ENCODE results near the gene C2CD3. TPM values are rescaled to one million over a fixed set of nuclear protein-coding genes. Genes with fewer than 3 reads are reported as not detected.
"Not testable (repeated sequence)": the region's sequence is repeated elsewhere in the genome, so short reads cannot be mapped to it uniquely, and the experiment has no call there.

Gene C2CD3
- total RNA-seq, 1 donor from 2014 or later, result 23.8 TPM

GRCh38 chr11:74147199-74147929, 23.4 kb downstream of the C2CD3 start:
- no peaks in the 10 kb centered on the region for H3K4me1 ChIP-seq
- H3K9me3 ChIP-seq, result no peaks in the 10 kb centered on the region
- H3K27ac ChIP-seq, result no peak overlapping the region
- no peak overlapping the region for H3K4me3 ChIP-seq
- no peaks in the 10 kb centered on the region for H3K27me3 ChIP-seq
- no peaks in the 10 kb centered on the region for H3K36me3 ChIP-seq
- intact Hi-C loops (cut with DNase I), result no loop called here
- TF ChIP-seq POLR2AphosphoS5 (IDR thresholded peaks at IDR 0.05; ENCODE audit: insufficient read depth in 1 of 2, low read depth in 1 of 2) (no peak), CTCF (IDR thresholded peaks at IDR 0.05) (no peak), POLR2A (IDR thresholded peaks at IDR 0.05) (no peak)
- no peak for DNase-seq (ENCODE audit: extremely low spot score in 2 of 2)

- Histone ChIP-seq H3K27me3 (no peaks in the 10 kb centered on the region), H3K36me3 (no peaks in the 10 kb centered on the region), H3K4me3 (no peak overlapping the region), H3K4me1 (peaks cover 11% of the 10 kb centered on the region), H3K27ac (no peak overlapping the region), H3K9me3 (no peaks in the 10 kb centered on the region)
- intact Hi-C loops (cut with DNase I), result no loop called here
- no peak for TF ChIP-seq CTCF (IDR thresholded peaks at IDR 0.05)
- no peak for TF ChIP-seq POLR2A (IDR thresholded peaks at IDR 0.05)
- no peak for TF ChIP-seq POLR2AphosphoS5 (IDR thresholded peaks at IDR 0.05; ENCODE audit: insufficient read depth in 1 of 2, low read depth in 1 of 2)
- no peak for DNase-seq (ENCODE audit: extremely low spot score in 2 of 2)
Observed at GRCh38 chr11:74144592-74144991, 26.2 kb downstream of the C2CD3 start.

- DNase-seq (ENCODE audit: extremely low spot score in 2 of 2), result no peak
- TF ChIP-seq POLR2A (IDR thresholded peaks at IDR 0.05) (no peak), POLR2AphosphoS5 (IDR thresholded peaks at IDR 0.05; ENCODE audit: insufficient read depth in 1 of 2, low read depth in 1 of 2) (no peak), CTCF (IDR thresholded peaks at IDR 0.05) (no peak)
Observed at GRCh38 chr11:74142624-74143023, 28.2 kb downstream of the C2CD3 start.

GRCh38 chr11:74141908-74142307, 28.9 kb downstream of the C2CD3 start:
- intact Hi-C loops (cut with DNase I), result no loop called here
- no peak overlapping the region for H3K4me3 ChIP-seq
- no peaks in the 10 kb centered on the region for H3K9me3 ChIP-seq
- H3K4me1 ChIP-seq, result peaks cover 19% of the 10 kb centered on the region
- no peak overlapping the region for H3K27ac ChIP-seq
- no peak for DNase-seq (ENCODE audit: extremely low spot score in 2 of 2)
- no peaks in the 10 kb centered on the region for H3K27me3 ChIP-seq
- TF ChIP-seq POLR2AphosphoS5 (IDR thresholded peaks at IDR 0.05; ENCODE audit: insufficient read depth in 1 of 2, low read depth in 1 of 2) (no peak), POLR2A (IDR thresholded peaks at IDR 0.05) (no peak), CTCF (IDR thresholded peaks at IDR 0.05) (no peak)
- no peaks in the 10 kb centered on the region for H3K36me3 ChIP-seq

More at GRCh38 chr11:74142624-74143023, 28.2 kb downstream of the C2CD3 start:
- H3K27me3 ChIP-seq, result no peaks in the 10 kb centered on the region
- no peaks in the 10 kb centered on the region for H3K36me3 ChIP-seq
- H3K4me3 ChIP-seq, result no peak overlapping the region
- intact Hi-C loops (cut with DNase I), result no loop called here
- H3K4me1 ChIP-seq, result peaks cover 19% of the 10 kb centered on the region
- no peaks in the 10 kb centered on the region for H3K9me3 ChIP-seq
- H3K27ac ChIP-seq, result no peak overlapping the region

GRCh38 chr11:74141241-74141695, 29.5 kb downstream of the C2CD3 start:
- TF ChIP-seq CTCF (IDR thresholded peaks at IDR 0.05) (no peak), POLR2A (IDR thresholded peaks at IDR 0.05) (no peak), POLR2AphosphoS5 (IDR thresholded peaks at IDR 0.05; ENCODE audit: insufficient read depth in 1 of 2, low read depth in 1 of 2) (no peak)
- no peaks in the 10 kb centered on the region for H3K36me3 ChIP-seq
- H3K4me3 ChIP-seq, result no peak overlapping the region
- no peak overlapping the region for H3K27ac ChIP-seq
- peaks cover 19% of the 10 kb centered on the region for H3K4me1 ChIP-seq
- no peaks in the 10 kb centered on the region for H3K27me3 ChIP-seq
- no peaks in the 10 kb centered on the region for H3K9me3 ChIP-seq
- intact Hi-C loops (cut with DNase I), result no loop called here
- DNase-seq (ENCODE audit: extremely low spot score in 2 of 2), result no peak

GRCh38 chr11:74139919-74140431, 30.8 kb downstream of the C2CD3 start:
- H3K36me3 ChIP-seq; H3K27me3 ChIP-seq; H3K4me3 ChIP-seq; H3K27ac ChIP-seq; intact Hi-C loops (cut with DNase I); H3K9me3 ChIP-seq; DNase-seq (ENCODE audit: extremely low spot score in 2 of 2): not testable (repeated sequence)
- H3K4me1 ChIP-seq, result peaks cover 19% of the 10 kb centered on the region
